Liver (tissue), 3 donors: ENCODE results near the gene PAN2.

Source experiments
- SP1 ChIP-seq: IDR thresholded peaks from 2 replicates; pipeline ENCODE4 v1.6.1; 2018; ENCODE audit warnings: antibody characterized with exemption, mild to moderate bottlenecking
- TAF1 ChIP-seq: conservative IDR thresholded peaks from 2 replicates; pipeline ENCODE4 v1.6.1; 2016; ENCODE audit warnings: antibody characterized with exemption, mild to moderate bottlenecking
- TF ChIP-seq, protein P1 (sequence below): fragments of 150-350 bp; IDR thresholded peaks from 2 replicates; pipeline ENCODE4 v1.5.1; 2017; ENCODE audit warnings: improper control_type of control experiment, low read depth, low read length; ENCODE audit not compliant: missing input control
- donor health status: healthy.
- donor health status: healthy.

DNA sequence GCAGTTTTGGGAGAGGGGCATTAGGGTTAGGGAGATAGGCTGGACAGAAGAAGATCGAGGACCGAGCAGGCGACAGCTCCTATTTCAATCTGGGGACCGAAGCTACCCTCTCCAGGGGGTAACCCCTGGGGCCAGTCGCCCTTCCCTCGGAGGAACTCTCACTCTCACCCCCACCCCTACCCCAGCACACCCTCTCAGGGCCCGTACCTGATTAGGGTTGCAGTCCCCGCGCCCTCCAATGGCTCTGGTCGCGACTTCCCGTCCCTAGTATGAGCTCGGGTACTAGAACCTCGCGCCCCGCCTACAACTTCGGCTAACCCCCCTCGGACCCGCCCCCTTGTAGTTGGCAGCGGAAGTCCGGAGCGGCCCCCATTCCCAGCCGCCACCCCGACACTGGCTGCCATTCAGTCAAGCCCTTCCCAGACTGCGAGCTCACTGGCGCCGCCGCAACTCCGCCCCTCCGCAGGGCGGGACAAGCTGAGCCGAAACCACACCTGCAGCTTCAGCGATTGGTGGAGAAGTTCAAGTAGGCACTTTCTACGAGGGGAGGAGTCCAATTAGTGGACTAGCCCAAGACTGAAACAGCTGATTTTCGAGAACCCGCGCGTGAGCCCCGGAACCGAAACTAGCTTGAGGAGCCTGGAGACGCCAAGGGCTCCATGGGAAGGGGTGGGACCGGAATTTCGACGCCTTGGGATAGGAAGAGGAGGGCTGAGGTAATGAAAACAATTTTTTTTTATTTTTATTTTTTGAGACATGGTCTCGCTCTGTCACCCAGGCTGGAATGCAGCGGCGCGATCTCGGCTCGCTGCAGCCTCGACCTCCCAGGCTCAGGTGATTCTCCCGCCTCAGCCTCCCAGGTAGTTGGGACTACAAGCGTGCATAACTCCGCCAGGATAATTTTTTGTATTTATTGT is 26.3 kb upstream of the PAN2 start, which contains the start of gene STAT2:
- TF ChIP-seq, protein P1, sequence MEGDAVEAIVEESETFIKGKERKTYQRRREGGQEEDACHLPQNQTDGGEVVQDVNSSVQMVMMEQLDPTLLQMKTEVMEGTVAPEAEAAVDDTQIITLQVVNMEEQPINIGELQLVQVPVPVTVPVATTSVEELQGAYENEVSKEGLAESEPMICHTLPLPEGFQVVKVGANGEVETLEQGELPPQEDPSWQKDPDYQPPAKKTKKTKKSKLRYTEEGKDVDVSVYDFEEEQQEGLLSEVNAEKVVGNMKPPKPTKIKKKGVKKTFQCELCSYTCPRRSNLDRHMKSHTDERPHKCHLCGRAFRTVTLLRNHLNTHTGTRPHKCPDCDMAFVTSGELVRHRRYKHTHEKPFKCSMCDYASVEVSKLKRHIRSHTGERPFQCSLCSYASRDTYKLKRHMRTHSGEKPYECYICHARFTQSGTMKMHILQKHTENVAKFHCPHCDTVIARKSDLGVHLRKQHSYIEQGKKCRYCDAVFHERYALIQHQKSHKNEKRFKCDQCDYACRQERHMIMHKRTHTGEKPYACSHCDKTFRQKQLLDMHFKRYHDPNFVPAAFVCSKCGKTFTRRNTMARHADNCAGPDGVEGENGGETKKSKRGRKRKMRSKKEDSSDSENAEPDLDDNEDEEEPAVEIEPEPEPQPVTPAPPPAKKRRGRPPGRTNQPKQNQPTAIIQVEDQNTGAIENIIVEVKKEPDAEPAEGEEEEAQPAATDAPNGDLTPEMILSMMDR: no peak
- TF ChIP-seq TAF1 (peak; percentile 94), SP1 (peak; percentile 96)
